GM18508 (cell line): ENCODE measurements around the gene RTP5.
"Not testable (repeated sequence)": the region's sequence is repeated elsewhere in the genome, so short reads cannot be mapped to it uniquely, and the experiment has no call there.

ENCODE experiments used
- ATAC-seq: cut with Tn5 transposase; IDR thresholded peaks from one replicate; pipeline ENCODE4 v1.9.1; 2021; ENCODE audit warnings: moderate number of reproducible peaks; ENCODE audit not compliant: insufficient read depth, unreplicated experiment

Gene RTP5

GRCh38 chr2:241868661-241869081, 858 bp upstream of the RTP5 start:
- no peak for ATAC-seq

- no peak for ATAC-seq
Measured at GRCh38 chr2:241870081-241870541, 582 bp downstream of the RTP5 start.

GRCh38 chr2:241870611-241871537, 1.3 kb downstream of the RTP5 start:
- ATAC-seq: no peak

GRCh38 chr2:241871538-241872312, 2.2 kb downstream of the RTP5 start:
- ATAC-seq: no peak

- no peak for ATAC-seq
Measured at GRCh38 chr2:241872313-241872642, 2.7 kb downstream of the RTP5 start.

- ATAC-seq: no peak
Measured at GRCh38 chr2:241873081-241873802, 3.7 kb downstream of the RTP5 start.

- no peak for ATAC-seq
Measured at GRCh38 chr2:241873803-241874110, 4.2 kb downstream of the RTP5 start.

DNA sequence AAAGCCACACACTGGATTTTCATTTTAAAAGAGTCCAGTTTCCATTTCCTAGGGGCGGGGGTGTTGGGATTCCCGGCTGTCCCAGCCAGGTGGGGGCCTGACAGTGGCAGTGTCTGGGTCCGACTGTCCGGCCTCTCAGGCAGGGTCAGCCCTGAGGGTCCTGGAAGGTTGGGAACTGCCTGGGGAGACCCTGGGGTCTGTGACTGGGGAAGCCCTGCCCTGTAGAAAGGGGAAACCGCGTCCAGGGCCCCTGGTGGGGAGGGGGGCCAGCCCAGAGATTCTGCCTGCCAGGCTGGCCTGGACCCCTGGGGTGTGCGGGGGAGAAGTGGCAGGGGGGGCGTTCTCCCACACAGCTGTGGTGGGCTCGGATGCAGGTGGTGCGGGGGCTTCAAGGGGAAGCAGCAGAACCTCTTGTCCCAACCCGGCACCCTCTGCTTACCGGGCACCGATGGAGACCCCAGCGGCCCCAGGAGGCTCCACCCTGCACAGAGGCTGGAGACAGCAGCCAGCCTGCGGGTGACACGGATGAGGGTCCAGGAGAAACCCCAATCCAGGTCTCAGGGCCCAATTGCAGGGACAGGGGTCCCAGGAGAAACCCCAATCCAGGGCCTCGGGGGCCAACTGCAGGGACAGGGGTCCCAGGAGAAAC, 4.9 kb downstream of the RTP5 start:
- ATAC-seq: no peak

GRCh38 chr2:241875754-241876527, 6.4 kb downstream of the RTP5 start:
- not testable (repeated sequence) for ATAC-seq

- ATAC-seq: no peak
Measured at GRCh38 chr2:241876528-241877196, 7.1 kb downstream of the RTP5 start.

GRCh38 chr2:241877197-241877685, 7.7 kb downstream of the RTP5 start:
- no peak for ATAC-seq

DNA sequence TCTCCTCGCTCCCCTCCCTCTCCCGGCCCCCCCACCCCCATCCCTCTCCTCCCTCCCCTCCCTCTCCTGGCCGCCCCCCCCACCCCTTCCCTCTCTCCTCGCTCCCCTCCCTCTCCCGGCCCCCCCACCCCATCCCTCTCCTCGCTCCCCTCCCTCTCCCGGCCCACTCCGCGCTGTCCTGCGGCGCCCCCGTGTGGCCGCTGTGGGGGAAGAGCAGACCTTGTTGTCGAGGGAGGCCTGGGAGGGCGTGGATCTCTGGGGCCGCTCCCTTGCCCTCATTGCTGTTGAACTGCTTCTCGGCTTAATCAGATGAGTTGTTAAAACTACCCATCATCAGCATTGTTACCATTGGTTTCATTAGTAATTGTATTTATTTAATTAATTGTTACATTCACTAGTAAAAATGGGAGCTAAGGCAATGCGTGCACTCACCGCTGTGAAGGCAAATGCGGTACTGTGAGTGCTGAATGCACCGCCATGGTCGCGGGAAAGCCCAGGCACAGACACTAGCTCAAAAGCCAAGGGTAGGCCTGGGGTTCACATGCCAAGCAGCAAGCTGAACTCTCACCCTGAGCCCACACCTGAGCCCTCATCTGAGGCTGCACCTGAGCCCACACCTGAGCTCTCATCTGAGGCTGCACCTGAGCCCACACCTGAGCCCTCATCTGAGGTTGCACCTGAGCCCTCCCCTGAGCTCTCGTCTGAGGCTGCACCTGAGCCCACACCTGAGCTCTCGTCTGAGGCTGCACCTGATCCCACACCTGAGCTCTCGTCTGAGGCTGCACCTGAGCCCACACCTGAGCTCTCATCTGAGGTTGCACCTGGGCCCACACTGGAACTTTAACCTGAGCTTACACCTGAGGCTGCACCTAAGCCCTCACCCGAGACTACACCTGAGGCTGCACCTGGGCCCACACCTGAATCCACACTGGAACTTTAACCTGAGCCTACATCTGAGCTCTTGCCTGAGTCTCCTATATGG, 8.8 kb downstream of the RTP5 start:
- no peak for ATAC-seq

GRCh38 chr2:241879326-241879725, 9.8 kb downstream of the RTP5 start:
- no peak for ATAC-seq

DNA sequence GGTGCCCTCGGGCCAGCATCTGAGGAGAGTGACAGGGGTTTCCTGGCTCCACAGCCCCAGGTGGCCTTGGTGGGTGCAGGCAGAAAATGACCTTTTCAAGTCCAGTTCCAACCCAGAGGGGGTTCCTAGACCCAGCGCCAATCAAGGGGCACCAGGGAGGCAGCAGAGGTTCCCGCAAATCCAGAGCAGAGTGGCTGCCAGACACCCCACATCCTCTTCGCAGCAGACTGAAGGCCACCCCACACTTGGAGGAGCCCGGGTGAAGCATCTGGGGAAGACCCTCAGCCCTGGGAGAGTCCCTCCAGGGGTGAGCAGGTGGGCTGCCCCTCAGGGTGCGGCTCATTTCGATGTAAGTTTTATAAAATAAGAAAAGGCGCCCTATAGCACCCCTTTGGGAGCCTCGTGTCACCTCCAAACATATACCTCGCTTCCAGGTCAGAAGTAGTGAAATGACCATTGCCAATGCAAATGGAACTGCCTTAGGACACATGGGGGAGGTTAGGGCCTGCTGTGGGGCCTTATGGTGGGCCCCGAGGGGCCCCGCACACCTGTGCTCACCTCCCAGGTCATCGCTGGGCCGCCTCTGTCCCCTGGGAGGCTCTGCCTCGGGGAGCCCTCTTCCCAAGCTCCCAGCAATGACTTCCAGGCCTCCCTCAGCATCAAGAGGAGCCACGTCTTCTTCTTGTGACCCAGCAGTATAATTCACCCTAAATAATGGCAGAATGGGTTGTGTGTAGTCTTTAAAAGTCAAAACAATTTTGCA, 11.0 kb downstream of the RTP5 start:
- no peak for ATAC-seq

GRCh38 chr2:241882091-241882625, 12.6 kb downstream of the RTP5 start:
- ATAC-seq: peak; percentile 49

GRCh38 chr2:241884951-241885290, 15.4 kb downstream of the RTP5 start:
- no peak for ATAC-seq
